Right renal cortex interstitium (tissue), 3 donors: ENCODE data around the gene VANGL1. TPM values are rescaled to one million over a fixed set of nuclear protein-coding genes. Genes with fewer than 3 reads are reported as not detected.

ENCODE experiments used
- DNase-seq, 3 donors: peaks; one replicate each; pipeline ENCODE4 v3.0.0-alpha.2; 2013; ENCODE audit warnings: low read depth in 3 of 3, low spot score in 2 of 3
- polyA plus RNA-seq, 3 donors: library from polyadenylated mRNA; unstranded; fragments of 120-200 nt; gene quantifications; one replicate each; pipeline ENCODE4 v1.2.1, GENCODE V29; 2013; ENCODE audit not compliant: insufficient read length in 3 of 3

VANGL1 gene
- polyA plus RNA-seq, 3 donors = 14.3 to 15.3 (median 14.5) TPM

- DNase-seq = no peak
These were observed 55.8 kb downstream of the VANGL1 start for GRCh38 chr1:115697619-115698018.

DNA sequence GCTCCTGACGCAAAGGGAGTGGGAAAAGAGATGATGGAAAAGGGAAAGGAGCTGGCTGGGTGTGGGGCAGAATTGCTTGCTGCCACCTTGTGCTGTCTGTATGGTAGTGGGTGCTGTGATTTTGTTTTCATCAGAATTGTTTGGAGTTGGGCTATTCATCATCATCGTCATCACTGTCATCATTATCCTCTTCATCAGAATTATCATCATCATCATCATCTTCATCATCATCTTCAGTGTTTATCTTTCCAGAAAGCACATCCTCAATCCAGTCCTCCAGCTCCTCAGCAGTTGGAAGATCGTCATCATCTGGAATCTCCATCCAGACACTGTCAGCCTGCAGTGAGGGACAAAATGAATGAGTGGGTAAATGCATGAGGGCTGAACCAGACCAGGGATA lies 59.3 kb downstream of the VANGL1 start:
- DNase-seq = no peak

- DNase-seq = no peak
These were observed 61.2 kb downstream of the VANGL1 start for GRCh38 chr1:115702959-115703358.

DNA sequence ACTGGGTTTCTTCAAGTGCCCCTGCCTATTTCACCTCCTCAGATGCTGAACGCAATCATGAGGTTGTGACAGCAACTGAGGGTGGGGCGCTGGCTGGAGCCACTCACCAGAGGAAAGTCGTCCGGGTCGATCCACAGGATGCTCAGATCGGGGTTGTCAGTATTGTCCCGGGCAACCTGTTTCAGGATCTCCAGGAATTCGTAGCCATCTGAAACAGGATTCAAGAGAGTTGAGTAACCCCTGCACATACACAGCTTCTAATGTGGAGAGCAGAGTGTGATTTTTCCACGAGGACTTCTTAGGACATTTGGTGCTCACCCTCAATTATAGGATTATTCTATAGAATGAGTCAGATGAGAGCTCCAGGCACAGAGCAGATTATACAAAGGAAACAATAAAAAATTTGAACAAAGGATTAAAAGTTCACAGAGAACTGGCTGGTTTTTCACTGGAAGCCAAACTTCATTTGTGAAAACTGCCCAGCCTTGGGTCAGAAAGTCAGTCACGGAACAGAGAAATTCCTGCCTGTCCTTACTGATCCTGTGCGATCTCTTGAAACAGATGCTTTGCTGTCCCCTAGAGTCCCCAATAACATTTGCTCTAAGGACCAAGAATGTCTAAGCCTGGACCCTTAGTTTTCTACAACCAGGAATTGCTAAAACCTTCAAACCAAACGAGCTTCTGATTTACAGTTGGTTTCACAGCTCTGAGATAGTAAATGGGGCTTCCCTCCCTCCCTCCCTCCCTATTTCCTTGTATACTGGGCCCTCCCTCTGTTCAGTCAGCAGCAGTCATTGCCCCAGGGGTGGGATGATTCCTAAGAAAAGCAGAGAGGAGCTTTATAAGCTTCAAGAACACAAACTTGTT lies 63.5 kb downstream of the VANGL1 start:
- DNase-seq = no peak

GRCh38 chr1:115705963-115706362 lies 64.2 kb downstream of the VANGL1 start:
- DNase-seq = no peak

GRCh38 chr1:115706587-115707425 lies 65.0 kb downstream of the VANGL1 start:
- DNase-seq = no peak

DNA sequence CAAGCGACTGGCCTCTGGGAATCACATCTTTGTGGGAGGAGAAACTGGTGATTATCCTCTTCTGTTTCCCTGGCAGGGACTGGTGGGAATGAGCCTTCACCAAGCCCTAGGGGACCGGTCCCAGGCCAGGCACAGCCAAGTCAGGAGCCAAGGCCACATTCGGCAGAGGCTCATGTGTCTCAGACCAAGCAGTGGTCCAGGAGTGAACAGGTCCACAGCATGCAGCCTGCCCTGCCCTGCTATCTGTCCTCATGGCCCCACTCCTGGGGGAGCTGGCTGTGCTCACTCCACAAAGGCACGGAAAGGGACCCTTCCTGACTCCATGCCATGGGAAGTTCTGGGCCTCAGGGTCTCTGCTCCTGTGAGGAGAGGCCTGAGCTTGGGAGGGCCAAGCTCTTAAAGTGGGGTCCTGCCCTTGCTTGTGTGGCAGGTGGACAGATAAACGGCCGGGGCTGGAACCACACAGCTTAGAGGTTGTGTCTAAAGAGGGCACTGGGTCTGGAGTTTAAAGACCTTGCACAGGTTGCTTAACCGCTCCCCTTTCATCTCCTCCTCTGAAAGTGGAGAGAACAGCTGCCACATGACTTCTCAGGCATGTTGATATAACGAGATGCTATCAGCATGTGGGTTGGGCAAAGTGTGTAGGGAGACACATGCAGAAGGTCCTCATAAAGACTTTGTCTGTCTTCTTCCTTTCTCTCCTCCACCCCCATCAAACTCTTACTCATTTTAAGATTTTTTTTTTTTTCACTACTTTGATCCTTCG lies 69.3 kb downstream of the VANGL1 start:
- no peak for DNase-seq

- DNase-seq = no peak
These were observed 71.3 kb downstream of the VANGL1 start for GRCh38 chr1:115712911-115713609.

- no peak for DNase-seq
These were observed 72.1 kb downstream of the VANGL1 start for GRCh38 chr1:115713906-115714305.

GRCh38 chr1:115714572-115715141 lies 72.9 kb downstream of the VANGL1 start:
- DNase-seq = peak in 1 of 3 donors; percentile 62

DNA sequence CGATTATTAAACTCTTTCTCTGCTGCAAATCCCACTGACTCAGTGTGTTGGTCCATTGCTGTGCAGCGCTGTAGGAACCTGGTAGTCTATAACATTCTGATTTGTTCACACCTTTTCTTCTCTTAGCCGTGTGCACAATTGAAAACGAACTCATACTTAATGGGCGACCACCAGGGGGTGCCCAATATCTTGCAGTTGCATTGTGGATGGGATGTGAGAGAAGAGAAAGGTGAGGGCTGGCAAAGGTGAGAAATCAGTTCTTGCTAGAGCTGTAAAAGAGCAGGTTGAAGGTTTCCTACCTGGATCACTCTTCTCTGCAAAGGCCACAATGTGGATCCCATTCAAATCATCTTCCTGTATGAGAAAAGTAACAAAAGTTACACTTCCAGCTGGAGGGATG lies 75.8 kb downstream of the VANGL1 start:
- DNase-seq = no peak

- no peak for DNase-seq
These were observed 76.4 kb downstream of the VANGL1 start for GRCh38 chr1:115718011-115718754.

- DNase-seq = no peak
These were observed 77.5 kb downstream of the VANGL1 start for GRCh38 chr1:115719285-115719684.

DNA sequence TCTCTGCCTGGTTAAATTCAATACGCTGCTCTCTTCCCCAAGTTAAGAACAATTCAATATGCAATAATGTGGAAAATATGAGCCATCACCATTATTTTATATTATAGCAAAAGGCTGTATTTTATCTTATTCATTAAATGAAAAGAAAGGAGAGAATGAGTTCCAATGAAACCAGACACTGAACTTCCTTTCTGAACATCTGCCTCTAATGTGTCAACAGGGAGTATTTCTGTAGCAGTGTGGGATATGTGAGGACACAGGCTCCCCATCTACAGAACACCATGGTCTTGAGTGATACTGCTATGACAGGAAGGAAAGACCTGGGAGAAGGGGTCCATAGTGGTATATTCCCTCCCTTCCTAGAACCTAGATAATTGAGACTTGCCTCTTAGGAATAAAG lies 80.5 kb downstream of the VANGL1 start:
- DNase-seq = no peak

- no peak for DNase-seq
These were observed 82.0 kb downstream of the VANGL1 start for GRCh38 chr1:115723756-115724155.

DNA sequence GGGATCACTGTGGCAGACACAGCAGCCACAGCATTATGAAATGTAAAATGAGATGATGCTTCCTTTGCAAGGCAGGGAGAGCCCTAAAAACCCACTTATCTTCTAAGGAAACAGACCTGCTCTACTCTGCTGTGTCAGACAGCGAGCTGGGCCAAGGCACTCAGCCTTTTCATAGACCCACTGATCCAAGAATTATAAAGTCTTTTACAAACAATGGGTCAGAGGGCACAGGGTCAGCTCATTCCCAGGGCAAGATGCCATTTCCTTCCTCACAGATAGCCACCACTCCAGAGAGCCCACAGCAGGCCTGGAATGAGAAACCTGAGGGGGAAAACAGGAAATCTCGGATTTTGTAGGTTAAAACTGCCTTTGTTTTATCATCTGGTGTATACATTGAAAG lies 83.8 kb downstream of the VANGL1 start:
- DNase-seq = no peak

GRCh38 chr1:115726161-115726560 lies 84.4 kb downstream of the VANGL1 start:
- DNase-seq = no peak

GRCh38 chr1:115726570-115726969 lies 84.8 kb downstream of the VANGL1 start:
- DNase-seq = no peak

- DNase-seq = no peak
These were observed 86.0 kb downstream of the VANGL1 start for GRCh38 chr1:115727706-115728249.
